Measurements from ENCODE around the gene AP3B1.

DNA sequence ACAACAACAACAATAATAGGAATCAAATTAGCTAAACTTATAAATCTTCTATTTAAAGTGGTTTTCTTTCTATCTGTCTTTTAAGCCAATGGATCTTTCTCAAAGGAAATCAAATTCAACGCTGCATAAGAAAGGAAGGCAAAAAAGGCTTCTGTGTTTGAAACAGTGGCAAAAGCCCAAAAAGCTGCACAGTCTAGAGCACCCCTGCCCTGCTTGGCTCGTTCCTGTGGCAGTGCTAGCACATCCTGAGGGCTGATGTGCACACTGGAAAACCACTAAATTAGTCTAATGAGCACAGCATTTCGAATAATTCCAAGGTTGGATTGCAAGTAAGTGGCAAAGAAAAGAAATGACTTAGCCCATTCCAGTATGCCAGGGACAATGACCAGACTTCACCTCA lies 80.7 kb downstream of the AP3B1 start:
- TF ChIP-seq, protein P1, sequence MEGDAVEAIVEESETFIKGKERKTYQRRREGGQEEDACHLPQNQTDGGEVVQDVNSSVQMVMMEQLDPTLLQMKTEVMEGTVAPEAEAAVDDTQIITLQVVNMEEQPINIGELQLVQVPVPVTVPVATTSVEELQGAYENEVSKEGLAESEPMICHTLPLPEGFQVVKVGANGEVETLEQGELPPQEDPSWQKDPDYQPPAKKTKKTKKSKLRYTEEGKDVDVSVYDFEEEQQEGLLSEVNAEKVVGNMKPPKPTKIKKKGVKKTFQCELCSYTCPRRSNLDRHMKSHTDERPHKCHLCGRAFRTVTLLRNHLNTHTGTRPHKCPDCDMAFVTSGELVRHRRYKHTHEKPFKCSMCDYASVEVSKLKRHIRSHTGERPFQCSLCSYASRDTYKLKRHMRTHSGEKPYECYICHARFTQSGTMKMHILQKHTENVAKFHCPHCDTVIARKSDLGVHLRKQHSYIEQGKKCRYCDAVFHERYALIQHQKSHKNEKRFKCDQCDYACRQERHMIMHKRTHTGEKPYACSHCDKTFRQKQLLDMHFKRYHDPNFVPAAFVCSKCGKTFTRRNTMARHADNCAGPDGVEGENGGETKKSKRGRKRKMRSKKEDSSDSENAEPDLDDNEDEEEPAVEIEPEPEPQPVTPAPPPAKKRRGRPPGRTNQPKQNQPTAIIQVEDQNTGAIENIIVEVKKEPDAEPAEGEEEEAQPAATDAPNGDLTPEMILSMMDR (IDR thresholded peaks at IDR 0.05; ENCODE audit: borderline replicate concordance, extremely low read depth, low read length, poor library complexity, severe bottlenecking) = no peak
- no peak for TF ChIP-seq EZH2 (IDR thresholded peaks at IDR 0.05; ENCODE audit: borderline replicate concordance, low read depth, low read length, severe bottlenecking)
